Colonic mucosa (tissue), 4 donors: Measurements from ENCODE around the gene GRM1. TPM values are rescaled to one million over a fixed set of nuclear protein-coding genes. Genes with fewer than 3 reads are reported as not detected.

Experiments
- DNase-seq: peaks from one replicate; pipeline ENCODE4 v3.0.0-alpha.2; 2020
- H3K27ac ChIP-seq: fragments of 200-600 bp; one replicate; pipeline ENCODE4 v1.8.0; 2021
- H3K27me3 ChIP-seq: fragments of 200-600 bp; one replicate; pipeline ENCODE4 v1.8.0; 2021
- H3K36me3 ChIP-seq: fragments of 200-600 bp; one replicate; pipeline ENCODE4 v1.8.0; 2021
- H3K4me1 ChIP-seq: fragments of 200-600 bp; one replicate; pipeline ENCODE4 v1.8.0; 2021; ENCODE audit warnings: mild to moderate bottlenecking
- H3K4me3 ChIP-seq: fragments of 200-600 bp; one replicate; pipeline ENCODE4 v1.8.0; 2021
- H3K9ac ChIP-seq, 2 donors: one replicate each; pipeline ENCODE4 v1.7.0; 2013; ENCODE audit warnings: control low read depth in 2 of 2, low read depth in 2 of 2, low read length in 2 of 2
- H3K9me3 ChIP-seq: fragments of 200-600 bp; one replicate; pipeline ENCODE4 v1.8.0; 2021
- intact Hi-C: fragments of 100-400 bp; cut with DNase I; formaldehyde crosslinking; loops from one replicate; pipeline ENCODE4 v1.14.1; 2022
- total RNA-seq, 2 donors: library from RNA; stranded (reverse); fragmentation: NEBNext Ultra II Directional in 1 of 2; extraction: Animal tissue kit (Norgen Biotek cat#: 25700) in 1 of 2; gene quantifications; one replicate each; pipeline ENCODE4 v1.2.1, GENCODE V29; 2021
- TF ChIP-seq, protein P1 (sequence below): fragments of 200-600 bp; IDR thresholded peaks from one replicate; pipeline ENCODE4 v1.8.0; 2022; ENCODE audit warnings: antibody characterized with exemption, mild to moderate bottlenecking
- donor health status: healthy.
- donor health status: DM: no; HTN: no; CAD: no.
- donor health status: DM: no; HTN: no; CAD: no.

GRM1 gene
- total RNA-seq, 2 donors from 2014 or later = 0.11 TPM; not detected in 1

DNA sequence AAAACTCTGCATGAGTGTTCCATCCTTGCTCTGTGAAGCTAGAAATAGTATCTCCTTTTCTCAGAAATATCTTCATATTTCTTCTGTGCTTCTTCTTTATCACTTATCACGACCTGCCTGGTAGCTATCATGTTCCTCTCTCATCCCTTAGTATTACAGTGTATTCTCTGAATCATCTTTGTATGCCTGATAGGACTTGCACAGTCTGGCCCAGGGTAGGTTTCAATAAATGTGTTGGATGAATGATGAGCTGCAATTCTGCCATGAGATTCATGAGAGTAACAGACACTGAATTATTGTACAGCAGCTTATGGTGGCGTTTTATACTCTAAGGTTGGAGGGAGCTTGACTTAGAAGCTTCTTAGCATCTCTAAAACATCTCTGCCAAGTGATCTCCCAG is 66.6 kb downstream of the GRM1 start:
- H3K9ac ChIP-seq = no peak overlapping the region
- no peak overlapping the region for H3K27ac ChIP-seq
- DNase-seq = no peak
- H3K27me3 ChIP-seq = no peaks in the 10 kb centered on the region
- no peaks in the 10 kb centered on the region for H3K9me3 ChIP-seq
- no peaks in the 10 kb centered on the region for H3K36me3 ChIP-seq
- H3K4me3 ChIP-seq = no peak overlapping the region
- H3K4me1 ChIP-seq = no peaks in the 10 kb centered on the region
- intact Hi-C loops = no loop called here
- TF ChIP-seq, protein P1, sequence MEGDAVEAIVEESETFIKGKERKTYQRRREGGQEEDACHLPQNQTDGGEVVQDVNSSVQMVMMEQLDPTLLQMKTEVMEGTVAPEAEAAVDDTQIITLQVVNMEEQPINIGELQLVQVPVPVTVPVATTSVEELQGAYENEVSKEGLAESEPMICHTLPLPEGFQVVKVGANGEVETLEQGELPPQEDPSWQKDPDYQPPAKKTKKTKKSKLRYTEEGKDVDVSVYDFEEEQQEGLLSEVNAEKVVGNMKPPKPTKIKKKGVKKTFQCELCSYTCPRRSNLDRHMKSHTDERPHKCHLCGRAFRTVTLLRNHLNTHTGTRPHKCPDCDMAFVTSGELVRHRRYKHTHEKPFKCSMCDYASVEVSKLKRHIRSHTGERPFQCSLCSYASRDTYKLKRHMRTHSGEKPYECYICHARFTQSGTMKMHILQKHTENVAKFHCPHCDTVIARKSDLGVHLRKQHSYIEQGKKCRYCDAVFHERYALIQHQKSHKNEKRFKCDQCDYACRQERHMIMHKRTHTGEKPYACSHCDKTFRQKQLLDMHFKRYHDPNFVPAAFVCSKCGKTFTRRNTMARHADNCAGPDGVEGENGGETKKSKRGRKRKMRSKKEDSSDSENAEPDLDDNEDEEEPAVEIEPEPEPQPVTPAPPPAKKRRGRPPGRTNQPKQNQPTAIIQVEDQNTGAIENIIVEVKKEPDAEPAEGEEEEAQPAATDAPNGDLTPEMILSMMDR = no peak

GRCh38 chr6:146097586-146097985 is 68.7 kb downstream of the GRM1 start:
- Histone ChIP-seq H3K36me3 (no peaks in the 10 kb centered on the region), H3K4me1 (no peaks in the 10 kb centered on the region), H3K27me3 (no peaks in the 10 kb centered on the region), H3K27ac (no peak overlapping the region), H3K9me3 (no peaks in the 10 kb centered on the region), H3K9ac (no peak overlapping the region), H3K4me3 (no peak overlapping the region)
- TF ChIP-seq, protein P1 = no peak
- no peak for DNase-seq
- intact Hi-C loops = no loop called here

DNA sequence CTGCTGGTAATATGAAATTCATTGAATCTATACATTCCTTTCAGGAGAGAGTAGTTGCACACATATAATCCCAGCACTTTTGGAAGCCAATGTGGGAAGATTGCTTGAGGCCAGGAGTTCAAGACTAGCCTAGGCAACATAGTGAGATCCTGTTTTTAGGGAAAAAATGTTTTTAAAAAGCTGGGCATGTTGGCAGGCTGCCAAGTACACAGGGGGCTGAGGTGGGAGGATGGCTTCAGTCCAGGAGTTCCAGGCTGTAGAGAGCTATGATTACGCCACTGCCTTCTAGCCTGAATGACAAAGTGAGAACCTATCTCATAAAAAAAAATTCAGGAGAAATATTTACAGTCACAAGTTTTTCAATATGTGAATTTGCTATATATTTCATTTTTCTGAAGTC is 71.9 kb downstream of the GRM1 start:
- Histone ChIP-seq H3K4me1 (no peaks in the 10 kb centered on the region), H3K36me3 (no peaks in the 10 kb centered on the region), H3K27ac (no peak overlapping the region), H3K9ac (no peak overlapping the region), H3K27me3 (no peaks in the 10 kb centered on the region), H3K4me3 (no peak overlapping the region), H3K9me3 (no peaks in the 10 kb centered on the region)
- TF ChIP-seq, protein P1 = no peak
- intact Hi-C loops = no loop called here
- no peak for DNase-seq

GRCh38 chr6:146103416-146104072 is 74.7 kb downstream of the GRM1 start:
- intact Hi-C loops = no loop called here
- Histone ChIP-seq H3K4me1 (no peaks in the 10 kb centered on the region), H3K4me3 (no peak overlapping the region), H3K36me3 (no peaks in the 10 kb centered on the region), H3K9me3 (no peaks in the 10 kb centered on the region), H3K27ac (no peak overlapping the region), H3K27me3 (no peaks in the 10 kb centered on the region), H3K9ac (no peak overlapping the region)
- DNase-seq = no peak
- TF ChIP-seq, protein P1 = no peak

DNA sequence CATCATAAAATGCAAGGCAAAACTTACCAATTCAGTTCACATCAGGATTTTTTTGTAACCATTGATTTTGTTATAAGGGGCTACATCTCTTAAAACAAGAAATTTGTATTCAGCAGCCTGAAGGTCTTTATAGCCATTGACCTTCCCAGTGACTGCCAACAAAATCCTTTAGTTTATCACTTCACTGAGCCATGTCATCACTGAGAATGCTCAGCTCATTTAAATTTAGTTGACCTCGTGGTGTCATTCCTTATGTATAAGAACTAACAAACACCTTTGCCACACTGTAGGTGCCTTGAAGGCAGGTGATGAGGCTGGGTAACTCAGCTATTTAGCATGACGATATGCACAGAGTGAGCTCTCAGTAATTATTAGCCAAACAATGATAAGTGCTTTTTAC is 77.7 kb downstream of the GRM1 start:
- intact Hi-C loops = no loop called here
- Histone ChIP-seq H3K4me1 (no peaks in the 10 kb centered on the region), H3K36me3 (no peaks in the 10 kb centered on the region), H3K4me3 (no peak overlapping the region), H3K27me3 (no peaks in the 10 kb centered on the region), H3K27ac (no peak overlapping the region), H3K9me3 (no peaks in the 10 kb centered on the region), H3K9ac (no peak overlapping the region)
- DNase-seq = no peak
- TF ChIP-seq, protein P1 = no peak
